ENCODE measurements around the gene ERBB4. TPM values are rescaled to one million over a fixed set of nuclear protein-coding genes. Genes with fewer than 3 reads are reported as not detected.

The ERBB4 gene
- total and polyA plus RNA-seq, 9 donors: 0.08 to 22.3 (median 1.2) TPM

DNA sequence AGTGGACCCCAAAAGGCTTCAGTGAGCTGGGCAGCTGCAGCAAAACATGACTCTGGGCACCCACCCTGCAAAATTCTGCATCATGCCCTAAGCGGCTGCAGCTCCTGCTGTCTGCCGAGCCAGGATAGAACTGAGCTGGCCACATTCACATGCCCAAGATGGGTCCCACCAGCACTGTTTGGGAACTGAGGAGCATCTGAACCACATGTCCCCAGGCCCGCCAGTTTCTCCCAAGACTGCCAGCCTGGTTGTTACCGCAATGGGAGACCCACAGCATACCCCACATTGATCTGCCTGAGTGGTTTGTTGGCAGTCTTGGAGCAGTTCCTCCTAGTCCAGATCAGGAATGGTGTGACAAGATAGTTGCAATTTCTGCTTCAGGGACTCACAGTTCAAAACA lies 1035.4 kb downstream of the ERBB4 start:
- no peak overlapping the region for H3K27ac ChIP-seq
- no peak for DNase-seq
- WGBS, 3 donors: 87 to 91% (median 89%) methylated on average over 4 of the region's 4 CpGs
- no peaks in the 10 kb centered on the region for H3K9me3 ChIP-seq
- no peaks in the 10 kb centered on the region for H3K27me3 ChIP-seq
- intact Hi-C loops (cut with DNase I): no loop called here
- H3K36me3 ChIP-seq: no peaks in the 10 kb centered on the region
- H3K4me1 ChIP-seq (ENCODE audit: insufficient read depth): no peaks in the 10 kb centered on the region
- TF ChIP-seq POLR2A (IDR thresholded peaks at IDR 0.05): no peak
- TF ChIP-seq, protein P1, sequence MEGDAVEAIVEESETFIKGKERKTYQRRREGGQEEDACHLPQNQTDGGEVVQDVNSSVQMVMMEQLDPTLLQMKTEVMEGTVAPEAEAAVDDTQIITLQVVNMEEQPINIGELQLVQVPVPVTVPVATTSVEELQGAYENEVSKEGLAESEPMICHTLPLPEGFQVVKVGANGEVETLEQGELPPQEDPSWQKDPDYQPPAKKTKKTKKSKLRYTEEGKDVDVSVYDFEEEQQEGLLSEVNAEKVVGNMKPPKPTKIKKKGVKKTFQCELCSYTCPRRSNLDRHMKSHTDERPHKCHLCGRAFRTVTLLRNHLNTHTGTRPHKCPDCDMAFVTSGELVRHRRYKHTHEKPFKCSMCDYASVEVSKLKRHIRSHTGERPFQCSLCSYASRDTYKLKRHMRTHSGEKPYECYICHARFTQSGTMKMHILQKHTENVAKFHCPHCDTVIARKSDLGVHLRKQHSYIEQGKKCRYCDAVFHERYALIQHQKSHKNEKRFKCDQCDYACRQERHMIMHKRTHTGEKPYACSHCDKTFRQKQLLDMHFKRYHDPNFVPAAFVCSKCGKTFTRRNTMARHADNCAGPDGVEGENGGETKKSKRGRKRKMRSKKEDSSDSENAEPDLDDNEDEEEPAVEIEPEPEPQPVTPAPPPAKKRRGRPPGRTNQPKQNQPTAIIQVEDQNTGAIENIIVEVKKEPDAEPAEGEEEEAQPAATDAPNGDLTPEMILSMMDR (IDR thresholded peaks at IDR 0.05): no peak
- TF ChIP-seq EP300 (IDR thresholded peaks at IDR 0.05): no peak
- no peak overlapping the region for H3K4me3 ChIP-seq

- H3K27me3 ChIP-seq: no peaks in the 10 kb centered on the region
- H3K4me3 ChIP-seq: no peak overlapping the region
- H3K27ac ChIP-seq: no peak overlapping the region
- no peaks in the 10 kb centered on the region for H3K4me1 ChIP-seq (ENCODE audit: insufficient read depth)
- 33 to 45% (median 41%) methylated on average over 3 of the region's 3 CpGs for WGBS, 3 donors
- no peak for DNase-seq
- no peaks in the 10 kb centered on the region for H3K9me3 ChIP-seq
- H3K36me3 ChIP-seq: no peaks in the 10 kb centered on the region
- TF ChIP-seq EP300 (IDR thresholded peaks at IDR 0.05): no peak
- TF ChIP-seq POLR2A (IDR thresholded peaks at IDR 0.05): no peak
- TF ChIP-seq, protein P1 (IDR thresholded peaks at IDR 0.05): no peak
- intact Hi-C loops (cut with DNase I): no loop called here
Measured at GRCh38 chr2:211498551-211499205, 1039.9 kb downstream of the ERBB4 start.

GRCh38 chr2:211495339-211495738 lies 1043.3 kb downstream of the ERBB4 start:
- WGBS, 3 donors: 73 to 88% (median 85%) methylated on average over 3 of the region's 3 CpGs

DNA sequence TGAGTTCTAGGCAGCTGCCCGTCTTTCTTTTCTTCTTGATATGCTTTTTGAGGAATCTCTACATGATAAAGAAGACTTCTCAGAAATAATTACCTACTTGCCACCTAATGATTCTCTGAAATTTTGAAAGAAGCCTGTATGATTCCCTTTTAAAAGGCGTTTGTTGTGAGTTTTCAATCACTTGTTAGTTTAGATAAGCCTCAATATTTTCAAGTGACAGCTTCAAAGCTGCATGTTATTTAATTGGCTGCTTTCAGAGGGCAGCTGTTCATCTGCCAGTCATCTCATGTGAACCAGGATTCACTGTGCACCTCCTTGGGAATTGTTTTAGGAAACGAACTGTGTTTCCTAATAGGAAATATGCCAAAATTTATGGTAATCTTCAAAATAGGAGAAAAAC lies 1044.1 kb downstream of the ERBB4 start:
- intact Hi-C loops (cut with DNase I): no loop called here
- Histone ChIP-seq H3K9me3 (no peaks in the 10 kb centered on the region), H3K4me1 (ENCODE audit: insufficient read depth) (no peaks in the 10 kb centered on the region), H3K27me3 (no peaks in the 10 kb centered on the region), H3K36me3 (no peaks in the 10 kb centered on the region), H3K4me3 (no peak overlapping the region), H3K27ac (no peak overlapping the region)
- 25 to 41% (median 26%) methylated on average over 3 of the region's 3 CpGs for WGBS, 3 donors
- DNase-seq: no peak
- no peak for TF ChIP-seq POLR2A (IDR thresholded peaks at IDR 0.05)
- no peak for TF ChIP-seq EP300 (IDR thresholded peaks at IDR 0.05)

More at GRCh38 chr2:211495339-211495738, 1043.3 kb downstream of the ERBB4 start:
- no peaks in the 10 kb centered on the region for H3K27me3 ChIP-seq
- H3K9me3 ChIP-seq: no peaks in the 10 kb centered on the region
- no peak for DNase-seq
- H3K27ac ChIP-seq: no peak overlapping the region
- intact Hi-C loops (cut with DNase I): no loop called here
- H3K4me3 ChIP-seq: no peak overlapping the region
- no peak for TF ChIP-seq EP300 (IDR thresholded peaks at IDR 0.05)
- TF ChIP-seq, protein P1 (IDR thresholded peaks at IDR 0.05): no peak
- TF ChIP-seq POLR2A (IDR thresholded peaks at IDR 0.05): no peak
- H3K36me3 ChIP-seq: no peaks in the 10 kb centered on the region
- H3K4me1 ChIP-seq (ENCODE audit: insufficient read depth): no peaks in the 10 kb centered on the region

- no peaks in the 10 kb centered on the region for H3K9me3 ChIP-seq
- no peak for DNase-seq
- H3K36me3 ChIP-seq: no peaks in the 10 kb centered on the region
- TF ChIP-seq, protein P1 (IDR thresholded peaks at IDR 0.05): no peak
- no peak for TF ChIP-seq POLR2A (IDR thresholded peaks at IDR 0.05)
- TF ChIP-seq EP300 (IDR thresholded peaks at IDR 0.05): no peak
- no peak overlapping the region for H3K27ac ChIP-seq
- no peaks in the 10 kb centered on the region for H3K4me1 ChIP-seq (ENCODE audit: insufficient read depth)
- WGBS, 3 donors: 87 to 95% (median 90%) methylated on average over 8 of the region's 8 CpGs
- H3K4me3 ChIP-seq: no peak overlapping the region
- H3K27me3 ChIP-seq: no peaks in the 10 kb centered on the region
- intact Hi-C loops (cut with DNase I): no loop called here
Measured at GRCh38 chr2:211494085-211494484, 1044.5 kb downstream of the ERBB4 start.

All from ovary (tissue), 9 donors.